COLO668 (cell line): ENCODE measurements around the gene RNPEP.
"Not testable (repeated sequence)": the region's sequence is repeated elsewhere in the genome, so short reads cannot be mapped to it uniquely, and the experiment has no call there.

ENCODE experiments used
- DNase-seq: peaks from one replicate; lab custom pipeline; 2025; ENCODE audit not compliant: unreplicated experiment; lab: John Stamatoyannopoulos, UW

RNPEP gene

GRCh38 chr1:201958348-201958747 is 24.1 kb upstream of the RNPEP start:
- no peak for DNase-seq

GRCh38 chr1:201962382-201962781 is 20.1 kb upstream of the RNPEP start:
- not testable (repeated sequence) for DNase-seq

GRCh38 chr1:201964261-201964660 is 18.2 kb upstream of the RNPEP start:
- DNase-seq = no peak

- DNase-seq = no peak
Observed at GRCh38 chr1:201966171-201966570, 16.3 kb upstream of the RNPEP start.

- no peak for DNase-seq
Observed at GRCh38 chr1:201968202-201968925, 14.1 kb upstream of the RNPEP start.

- no peak for DNase-seq
Observed at GRCh38 chr1:201970334-201971159, 11.9 kb upstream of the RNPEP start.

- DNase-seq = no peak
Observed at GRCh38 chr1:201982082-201982622, 296 bp upstream of the RNPEP start.

- no peak for DNase-seq
Observed at GRCh38 chr1:201983380-201983805, 945 bp downstream of the RNPEP start.

GRCh38 chr1:201984446-201984845 is 2.0 kb downstream of the RNPEP start:
- no peak for DNase-seq

- no peak for DNase-seq
Observed at GRCh38 chr1:201985355-201985754, 2.9 kb downstream of the RNPEP start.

- no peak for DNase-seq
Observed at GRCh38 chr1:201988601-201989000, 6.2 kb downstream of the RNPEP start.

- no peak for DNase-seq
Observed at GRCh38 chr1:201989354-201990128, 7.1 kb downstream of the RNPEP start.

- DNase-seq = no peak
Observed at GRCh38 chr1:201990427-201990826, 8.0 kb downstream of the RNPEP start.

- DNase-seq = peak; percentile 75
Observed at GRCh38 chr1:201999625-202000238, 17.3 kb downstream of the RNPEP start.

- no peak for DNase-seq
Observed at GRCh38 chr1:202002507-202002906, 20.1 kb downstream of the RNPEP start.

- DNase-seq = no peak
Observed at GRCh38 chr1:202004711-202005110, 22.3 kb downstream of the RNPEP start.

GRCh38 chr1:202005958-202006357 is 23.5 kb downstream of the RNPEP start:
- DNase-seq = no peak

GRCh38 chr1:202007304-202007703 is 24.9 kb downstream of the RNPEP start:
- no peak for DNase-seq

- DNase-seq = peak; percentile 94
Observed at GRCh38 chr1:202007805-202008489, 25.5 kb downstream of the RNPEP start.
